Spinal cord (tissue), 4 donors: ENCODE measurements around the gene DPP3. TPM values are rescaled to one million over a fixed set of nuclear protein-coding genes. Genes with fewer than 3 reads are reported as not detected.

Source experiments
- polyA plus RNA-seq, 2 donors: library from polyadenylated mRNA; unstranded; fragments of 120-200 nt; gene quantifications; one replicate each; pipeline ENCODE4 v1.2.1, GENCODE V29; 2013; ENCODE audit not compliant: insufficient read length in 2 of 2
- small RNA-seq: library from RNA; depleted of rRNA; stranded (forward); fragments of <200 nt; gene quantifications from one replicate; pipeline ENCODE3, GENCODE V24; 2014; ENCODE audit warnings: low replicate concordance
- total RNA-seq, 2 donors: library from RNA; depleted of rRNA in 1 of 2; stranded (reverse); fragments of 120-200 nt in 1 of 2; fragments of >200 nt in 1 of 2; gene quantifications; one replicate each; pipeline versions ENCODE4 v1.2.3 to v1.2.4, GENCODE V29; 2013 to 2014

DPP3 gene
- total and polyA plus RNA-seq, 4 donors, result 23.3 to 37.1 (median 28.8) TPM

Small RNA genes lying within 50 kb of the gene (small RNA-seq; reads per million reads assigned to genes)
- not detected for gene RF00416

Other genes starting within 250 kb of the DPP3 start
- 10 to 100 TPM; 18.3 to 38.6 TPM for gene KLC2, start 222.7 kb upstream of the DPP3 start, total RNA-seq
- gene KLC2, start 222.7 kb upstream of the DPP3 start, polyA plus RNA-seq, result 10 to 100 TPM; 83.2 to 95.7 TPM
- 100 to 1,000 TPM in 1 of 2 donors, 10 to 100 TPM in 1; 43.3 to 112 TPM for gene RAB1B, start 211.8 kb upstream of the DPP3 start, total RNA-seq
- gene RAB1B, start 211.8 kb upstream of the DPP3 start, polyA plus RNA-seq, result 100 to 1,000 TPM; 151 to 154 TPM
- 10 to 100 TPM; 23.9 to 28.1 TPM for gene CNIH2, start 202.3 kb upstream of the DPP3 start, total RNA-seq
- 100 to 1,000 TPM; 248 to 256 TPM for gene CNIH2, start 202.3 kb upstream of the DPP3 start, polyA plus RNA-seq
- gene YIF1A, start 191.3 kb upstream of the DPP3 start, total RNA-seq, result 10 to 100 TPM; 43.7 to 82.1 TPM
- gene YIF1A, start 191.3 kb upstream of the DPP3 start, polyA plus RNA-seq, result 10 to 100 TPM; 77.1 to 87.7 TPM
- gene TMEM151A, start 188.5 kb upstream of the DPP3 start, total RNA-seq, result 10 to 100 TPM in 1 of 2 donors, 1 to 10 TPM in 1; 8.0 to 18.2 TPM
- 10 to 100 TPM; 50.9 to 52.0 TPM for gene TMEM151A, start 188.5 kb upstream of the DPP3 start, polyA plus RNA-seq
- 10 to 100 TPM; 10.9 to 26.6 TPM for gene CD248, start 163.4 kb upstream of the DPP3 start, total RNA-seq
- 10 to 100 TPM; 29.3 to 44.0 TPM for gene CD248, start 163.4 kb upstream of the DPP3 start, polyA plus RNA-seq
- 1 to 10 TPM in 1 of 2 donors, under 1 TPM in 1; 0.79 to 2.7 TPM for gene RIN1, start 144.0 kb upstream of the DPP3 start, total RNA-seq
- gene RIN1, start 144.0 kb upstream of the DPP3 start, polyA plus RNA-seq, result 1 to 10 TPM; 1.9 to 3.2 TPM
- gene BRMS1, start 135.3 kb upstream of the DPP3 start, total RNA-seq, result 10 to 100 TPM; 11.3 to 29.4 TPM
- 10 to 100 TPM; 24.8 to 25.9 TPM for gene BRMS1, start 135.3 kb upstream of the DPP3 start, polyA plus RNA-seq
- gene B4GAT1, start 132.8 kb upstream of the DPP3 start, total RNA-seq, result 100 to 1,000 TPM; 109 to 115 TPM
- 100 to 1,000 TPM; 170 to 171 TPM for gene B4GAT1, start 132.8 kb upstream of the DPP3 start, polyA plus RNA-seq
- gene SLC29A2, start 108.7 kb upstream of the DPP3 start, total RNA-seq, result 1 to 10 TPM; 1.5 to 1.6 TPM
- gene SLC29A2, start 108.7 kb upstream of the DPP3 start, polyA plus RNA-seq, result 10 to 100 TPM in 1 of 2 donors, 1 to 10 TPM in 1; 9.1 to 11.0 TPM
- gene NPAS4, start 59.4 kb upstream of the DPP3 start, total RNA-seq, result 1 to 10 TPM in 1 of 2 donors, under 1 TPM in 1; 0.11 to 1.8 TPM
- under 1 TPM; 0.33 to 0.44 TPM for gene NPAS4, start 59.4 kb upstream of the DPP3 start, polyA plus RNA-seq
- gene MRPL11, start 41.6 kb upstream of the DPP3 start, total RNA-seq, result 10 to 100 TPM; 15.5 to 53.4 TPM
- gene MRPL11, start 41.6 kb upstream of the DPP3 start, polyA plus RNA-seq, result 10 to 100 TPM; 39.2 to 41.0 TPM
- gene PELI3, start 13.5 kb upstream of the DPP3 start, total RNA-seq, result 10 to 100 TPM; 12.6 to 14.6 TPM
- 10 to 100 TPM; 20.4 to 24.3 TPM for gene PELI3, start 13.5 kb upstream of the DPP3 start, polyA plus RNA-seq
- 10 to 100 TPM; 39.8 to 61.1 TPM for gene BBS1, start 30.2 kb downstream of the DPP3 start, total RNA-seq
- 10 to 100 TPM; 50.1 to 77.1 TPM for gene BBS1, start 30.2 kb downstream of the DPP3 start, polyA plus RNA-seq
- gene ZDHHC24, start 65.6 kb downstream of the DPP3 start, total RNA-seq, result 1 to 10 TPM; 6.3 to 7.5 TPM
- gene ZDHHC24, start 65.6 kb downstream of the DPP3 start, polyA plus RNA-seq, result 10 to 100 TPM in 1 of 2 donors, 1 to 10 TPM in 1; 8.6 to 13.2 TPM
- under 1 TPM; 0.10 to 0.33 TPM for gene ACTN3, start 66.5 kb downstream of the DPP3 start, total RNA-seq
- gene ACTN3, start 66.5 kb downstream of the DPP3 start, polyA plus RNA-seq, result under 1 TPM; 0.38 to 0.39 TPM
- gene CTSF, start 88.2 kb downstream of the DPP3 start, total RNA-seq, result 100 to 1,000 TPM in 1 of 2 donors, 10 to 100 TPM in 1; 50.2 to 102 TPM
- 10 to 100 TPM; 79.4 to 80.3 TPM for gene CTSF, start 88.2 kb downstream of the DPP3 start, polyA plus RNA-seq
- gene CCDC87, start 112.6 kb downstream of the DPP3 start, total RNA-seq, result under 1 TPM; 0.59 to 0.77 TPM
- gene CCDC87, start 112.6 kb downstream of the DPP3 start, polyA plus RNA-seq, result under 1 TPM; 0.21 to 0.32 TPM
- 10 to 100 TPM; 17.0 to 76.3 TPM for gene CCS, start 112.8 kb downstream of the DPP3 start, total RNA-seq
- 10 to 100 TPM; 47.0 to 81.4 TPM for gene CCS, start 112.8 kb downstream of the DPP3 start, polyA plus RNA-seq
- gene RBM14, start 136.2 kb downstream of the DPP3 start, total RNA-seq, result 10 to 100 TPM; 34.8 to 51.1 TPM
- 10 to 100 TPM; 67.5 to 93.8 TPM for gene RBM14, start 136.2 kb downstream of the DPP3 start, polyA plus RNA-seq
- gene RBM4, start 158.3 kb downstream of the DPP3 start, total RNA-seq, result 100 to 1,000 TPM in 1 of 2 donors, 10 to 100 TPM in 1; 93.0 to 143 TPM
- gene RBM4, start 158.3 kb downstream of the DPP3 start, polyA plus RNA-seq, result 100 to 1,000 TPM; 195 to 204 TPM
- 10 to 100 TPM; 45.1 to 53.2 TPM for gene RBM4B, start 197.5 kb downstream of the DPP3 start, total RNA-seq
- gene RBM4B, start 197.5 kb downstream of the DPP3 start, polyA plus RNA-seq, result 10 to 100 TPM; 77.5 to 89.0 TPM
- 10 to 100 TPM; 34.6 to 69.9 TPM for gene SPTBN2, start 248.8 kb downstream of the DPP3 start, total RNA-seq
- gene SPTBN2, start 248.8 kb downstream of the DPP3 start, polyA plus RNA-seq, result 10 to 100 TPM; 78.4 to 88.2 TPM